NCI-H2107 (cell line): Measurements from ENCODE around the gene RBP7.

Experiments used
- DNase-seq: peaks from one replicate; lab custom pipeline; 2025; lab: John Stamatoyannopoulos, UW

Gene RBP7

GRCh38 chr1:10031461-10031860 is 34.4 kb downstream of the RBP7 start:
- no peak for DNase-seq

- peak; percentile 21 for DNase-seq
Measured at GRCh38 chr1:10032590-10033358, 35.7 kb downstream of the RBP7 start, which contains the start of gene UBE4B. UBE4B (plus strand) TSS chr1:10032958; CDS start chr1:10033671, 713 bp downstream.

- no peak for DNase-seq
Measured at GRCh38 chr1:10033359-10033845, 36.4 kb downstream of the RBP7 start.

GRCh38 chr1:10042746-10043145 is 45.7 kb downstream of the RBP7 start:
- DNase-seq: no peak

- DNase-seq: no peak
Measured at GRCh38 chr1:10045480-10046355, 48.7 kb downstream of the RBP7 start.

GRCh38 chr1:10046356-10047085 is 49.5 kb downstream of the RBP7 start:
- DNase-seq: no peak

GRCh38 chr1:10048601-10049000 is 51.6 kb downstream of the RBP7 start:
- no peak for DNase-seq

GRCh38 chr1:10050611-10051010 is 53.6 kb downstream of the RBP7 start:
- DNase-seq: no peak

- no peak for DNase-seq
Measured at GRCh38 chr1:10051656-10052055, 54.6 kb downstream of the RBP7 start.

GRCh38 chr1:10052347-10052746 is 55.3 kb downstream of the RBP7 start:
- DNase-seq: no peak

- DNase-seq: no peak
Measured at GRCh38 chr1:10054465-10054864, 57.4 kb downstream of the RBP7 start.

GRCh38 chr1:10056599-10056987 is 59.6 kb downstream of the RBP7 start:
- DNase-seq: no peak

GRCh38 chr1:10057343-10057742 is 60.3 kb downstream of the RBP7 start:
- DNase-seq: no peak

GRCh38 chr1:10057796-10058195 is 60.8 kb downstream of the RBP7 start:
- DNase-seq: no peak

GRCh38 chr1:10059342-10059718 is 62.3 kb downstream of the RBP7 start:
- DNase-seq: peak; percentile 2

- no peak for DNase-seq
Measured at GRCh38 chr1:10060311-10061100, 63.5 kb downstream of the RBP7 start.

- DNase-seq: no peak
Measured at GRCh38 chr1:10061276-10061675, 64.2 kb downstream of the RBP7 start.

GRCh38 chr1:10063878-10064277 is 66.8 kb downstream of the RBP7 start:
- no peak for DNase-seq

GRCh38 chr1:10064416-10065343 is 67.7 kb downstream of the RBP7 start:
- no peak for DNase-seq

- DNase-seq: no peak
Measured at GRCh38 chr1:10065344-10065685, 68.3 kb downstream of the RBP7 start.
